GM23338 (cell line): ENCODE results near the gene ATF7.

Experiments used
- CREB1 ChIP-seq: fragments of 250-450 bp; sonication (Bioruptor Pico); IDR thresholded peaks from 2 replicates; pipeline ENCODE4 v1.5.0; 2020; ENCODE audit warnings: low read depth, mild to moderate bottlenecking, moderate library complexity
- EZH2 ChIP-seq: fragments of 200-600 bp; sonication (generic); IDR thresholded peaks from one replicate; pipeline ENCODE4 v1.8.0; 2017; ENCODE audit warnings: antibody characterized with exemption, mild to moderate bottlenecking, low read depth; ENCODE audit not compliant: unreplicated experiment
- POLR2AphosphoS5 ChIP-seq: IDR thresholded peaks from 2 replicates; pipeline ENCODE4 v1.6.1; 2016; ENCODE audit warnings: antibody characterized with exemption, low read depth
- TF ChIP-seq, protein P1 (sequence below), 2 experiments: fragments of 200-600 bp in 1 of 2; sonication (generic) in 1 of 2; conservative IDR thresholded peaks; 2 replicates each; pipeline versions ENCODE4 v1.5.1 to v1.6.1; 2016 to 2017; ENCODE audit warnings: antibody characterized with exemption in 2 of 2, low read depth in 2 of 2, mild to moderate bottlenecking in 2 of 2, moderate library complexity in 1 of 2
- TF ChIP-seq, protein P2 (sequence below): IDR thresholded peaks from one replicate; pipeline ENCODE4 v1.6.1; 2018; ENCODE audit warnings: antibody characterized with exemption; ENCODE audit not compliant: unreplicated experiment

DNA sequence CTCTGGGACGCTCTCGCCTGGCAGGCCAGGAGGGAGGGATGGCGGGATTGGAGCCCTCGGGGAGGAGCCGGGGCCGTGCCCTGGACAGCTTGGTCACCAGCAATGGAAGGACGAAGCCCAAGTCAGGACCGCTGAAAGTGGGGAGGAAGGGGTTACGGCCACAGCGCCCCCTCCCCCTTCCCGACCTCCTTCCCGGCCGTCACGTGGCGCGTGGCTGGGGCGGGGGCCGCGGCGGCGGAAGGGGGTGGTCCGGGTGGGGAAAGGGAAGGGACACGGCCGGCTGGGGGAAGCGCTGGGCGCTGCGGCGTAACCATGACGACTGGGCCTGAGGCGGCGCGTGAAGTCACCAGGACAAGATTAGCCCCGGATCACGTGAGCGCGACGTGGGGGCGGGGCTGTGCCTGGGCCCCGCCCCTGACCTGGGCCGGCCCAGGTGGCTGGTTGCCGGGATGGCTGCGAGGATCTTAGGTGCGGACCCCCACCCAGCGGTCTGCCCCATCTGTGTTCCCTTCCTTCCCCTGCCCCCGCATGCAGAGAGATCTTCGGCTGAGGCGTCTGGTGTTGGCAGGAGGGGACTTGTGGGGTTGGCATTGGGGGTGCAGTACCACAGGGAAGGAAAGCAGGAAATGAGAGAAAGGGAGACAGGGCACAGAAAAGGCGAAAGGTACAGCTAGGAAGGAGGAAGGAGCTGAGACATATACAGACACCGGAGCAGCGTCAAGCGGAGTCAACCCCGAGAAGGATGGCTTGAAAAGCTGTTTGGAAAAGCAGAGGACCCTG lies 133.2 kb downstream of the ATF7 start:
- TF ChIP-seq, protein P1, sequence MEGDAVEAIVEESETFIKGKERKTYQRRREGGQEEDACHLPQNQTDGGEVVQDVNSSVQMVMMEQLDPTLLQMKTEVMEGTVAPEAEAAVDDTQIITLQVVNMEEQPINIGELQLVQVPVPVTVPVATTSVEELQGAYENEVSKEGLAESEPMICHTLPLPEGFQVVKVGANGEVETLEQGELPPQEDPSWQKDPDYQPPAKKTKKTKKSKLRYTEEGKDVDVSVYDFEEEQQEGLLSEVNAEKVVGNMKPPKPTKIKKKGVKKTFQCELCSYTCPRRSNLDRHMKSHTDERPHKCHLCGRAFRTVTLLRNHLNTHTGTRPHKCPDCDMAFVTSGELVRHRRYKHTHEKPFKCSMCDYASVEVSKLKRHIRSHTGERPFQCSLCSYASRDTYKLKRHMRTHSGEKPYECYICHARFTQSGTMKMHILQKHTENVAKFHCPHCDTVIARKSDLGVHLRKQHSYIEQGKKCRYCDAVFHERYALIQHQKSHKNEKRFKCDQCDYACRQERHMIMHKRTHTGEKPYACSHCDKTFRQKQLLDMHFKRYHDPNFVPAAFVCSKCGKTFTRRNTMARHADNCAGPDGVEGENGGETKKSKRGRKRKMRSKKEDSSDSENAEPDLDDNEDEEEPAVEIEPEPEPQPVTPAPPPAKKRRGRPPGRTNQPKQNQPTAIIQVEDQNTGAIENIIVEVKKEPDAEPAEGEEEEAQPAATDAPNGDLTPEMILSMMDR (conservative IDR thresholded peaks at IDR 0.05; ENCODE audit: low read depth in 2 of 2) = no peak
- TF ChIP-seq EZH2 = no peak
- TF ChIP-seq, protein P2, sequence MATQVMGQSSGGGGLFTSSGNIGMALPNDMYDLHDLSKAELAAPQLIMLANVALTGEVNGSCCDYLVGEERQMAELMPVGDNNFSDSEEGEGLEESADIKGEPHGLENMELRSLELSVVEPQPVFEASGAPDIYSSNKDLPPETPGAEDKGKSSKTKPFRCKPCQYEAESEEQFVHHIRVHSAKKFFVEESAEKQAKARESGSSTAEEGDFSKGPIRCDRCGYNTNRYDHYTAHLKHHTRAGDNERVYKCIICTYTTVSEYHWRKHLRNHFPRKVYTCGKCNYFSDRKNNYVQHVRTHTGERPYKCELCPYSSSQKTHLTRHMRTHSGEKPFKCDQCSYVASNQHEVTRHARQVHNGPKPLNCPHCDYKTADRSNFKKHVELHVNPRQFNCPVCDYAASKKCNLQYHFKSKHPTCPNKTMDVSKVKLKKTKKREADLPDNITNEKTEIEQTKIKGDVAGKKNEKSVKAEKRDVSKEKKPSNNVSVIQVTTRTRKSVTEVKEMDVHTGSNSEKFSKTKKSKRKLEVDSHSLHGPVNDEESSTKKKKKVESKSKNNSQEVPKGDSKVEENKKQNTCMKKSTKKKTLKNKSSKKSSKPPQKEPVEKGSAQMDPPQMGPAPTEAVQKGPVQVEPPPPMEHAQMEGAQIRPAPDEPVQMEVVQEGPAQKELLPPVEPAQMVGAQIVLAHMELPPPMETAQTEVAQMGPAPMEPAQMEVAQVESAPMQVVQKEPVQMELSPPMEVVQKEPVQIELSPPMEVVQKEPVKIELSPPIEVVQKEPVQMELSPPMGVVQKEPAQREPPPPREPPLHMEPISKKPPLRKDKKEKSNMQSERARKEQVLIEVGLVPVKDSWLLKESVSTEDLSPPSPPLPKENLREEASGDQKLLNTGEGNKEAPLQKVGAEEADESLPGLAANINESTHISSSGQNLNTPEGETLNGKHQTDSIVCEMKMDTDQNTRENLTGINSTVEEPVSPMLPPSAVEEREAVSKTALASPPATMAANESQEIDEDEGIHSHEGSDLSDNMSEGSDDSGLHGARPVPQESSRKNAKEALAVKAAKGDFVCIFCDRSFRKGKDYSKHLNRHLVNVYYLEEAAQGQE = no peak
- no peak for TF ChIP-seq CREB1 (CRISPR knock-in tag)
- TF ChIP-seq POLR2AphosphoS5 = peak; percentile 65
